HG02623 (cell line): ENCODE data around the gene ANKRD34A.
"Not testable (repeated sequence)": the region's sequence is repeated elsewhere in the genome, so short reads cannot be mapped to it uniquely, and the experiment has no call there.

Experiments
- ATAC-seq: cut with Tn5 transposase; IDR thresholded peaks from one replicate; pipeline ENCODE4 v1.9.1; 2021; ENCODE audit warnings: moderate library complexity; ENCODE audit not compliant: unreplicated experiment

Gene ANKRD34A

DNA sequence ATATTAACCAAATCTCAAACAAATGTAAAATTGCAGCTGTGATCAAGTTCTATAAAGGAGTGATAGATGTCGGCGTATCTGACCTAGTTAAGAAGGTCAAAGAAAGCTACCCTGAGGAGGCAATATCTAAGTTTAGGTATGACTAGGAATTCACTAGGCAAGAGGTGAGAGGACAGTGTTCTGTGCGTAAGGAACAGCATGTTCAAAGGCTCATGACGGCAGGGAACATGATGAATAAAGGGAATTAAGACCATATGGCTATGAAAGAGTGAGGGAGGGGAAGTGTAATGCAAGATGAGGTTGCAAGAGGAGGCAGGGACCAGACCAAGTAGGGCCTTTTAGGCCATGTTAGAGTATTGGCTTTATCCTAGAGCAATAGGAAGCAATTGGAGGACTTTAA is 15.2 kb downstream of the ANKRD34A start:
- ATAC-seq, result no peak

DNA sequence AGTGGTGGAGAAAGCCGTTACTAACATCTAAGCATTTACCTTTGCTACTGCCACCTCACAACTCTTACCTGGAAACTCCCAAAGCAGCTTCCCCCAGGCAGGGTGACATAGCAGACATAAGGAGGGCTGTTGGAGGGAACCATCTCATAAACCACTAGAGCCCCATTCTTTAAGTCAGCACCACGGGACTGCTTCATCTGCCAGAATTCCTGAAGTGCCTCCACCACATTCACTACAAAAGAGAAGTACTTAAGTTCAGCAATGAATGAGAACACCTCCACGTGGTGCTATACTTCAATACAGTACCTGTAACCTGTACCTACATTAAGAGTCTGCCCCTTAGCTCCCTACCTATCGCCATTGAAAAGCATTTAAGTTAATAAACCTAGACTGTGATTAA is 16.8 kb downstream of the ANKRD34A start:
- no peak for ATAC-seq

GRCh38 chr1:145946477-145946986 is 17.8 kb downstream of the ANKRD34A start:
- ATAC-seq, result no peak

DNA sequence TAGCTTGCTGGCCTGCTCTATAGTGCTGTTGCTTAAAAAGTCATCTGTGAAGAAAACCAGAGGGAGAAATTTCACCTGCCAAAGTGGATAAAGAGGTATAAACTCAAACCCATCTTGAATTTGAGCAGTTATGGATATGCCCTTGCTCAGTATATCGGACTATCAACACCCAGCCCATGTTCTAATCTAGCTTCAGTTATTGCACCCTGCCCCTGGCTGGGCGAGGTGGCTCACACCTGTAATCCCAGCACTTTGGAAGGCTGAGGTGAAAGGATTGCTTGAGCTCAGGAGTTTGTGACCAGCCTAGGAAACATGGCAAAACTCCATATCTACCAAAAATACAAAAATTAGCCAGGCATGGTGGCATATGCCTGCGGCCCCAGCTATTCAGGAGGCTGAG is 19.8 kb downstream of the ANKRD34A start:
- ATAC-seq, result no peak

GRCh38 chr1:145942871-145943270 is 21.5 kb downstream of the ANKRD34A start:
- ATAC-seq, result no peak

DNA sequence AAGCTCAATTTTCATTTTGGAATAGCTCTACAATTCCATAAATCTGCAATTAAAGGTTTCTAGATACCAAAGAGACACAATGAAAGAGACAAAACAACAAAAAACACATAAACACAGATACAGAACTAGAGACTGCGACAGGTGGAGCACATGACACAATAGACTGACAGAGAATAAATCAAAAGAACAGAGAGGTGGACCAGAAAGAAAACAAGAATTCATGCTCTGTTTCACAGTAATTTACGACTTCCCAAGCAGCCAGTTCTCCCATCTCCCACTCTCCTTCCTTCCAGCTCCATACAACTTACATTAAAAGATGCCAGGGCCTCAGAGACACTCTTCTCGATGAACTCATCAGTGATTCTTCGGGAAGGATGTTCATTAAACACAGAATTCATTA is 22.0 kb downstream of the ANKRD34A start:
- ATAC-seq, result no peak

DNA sequence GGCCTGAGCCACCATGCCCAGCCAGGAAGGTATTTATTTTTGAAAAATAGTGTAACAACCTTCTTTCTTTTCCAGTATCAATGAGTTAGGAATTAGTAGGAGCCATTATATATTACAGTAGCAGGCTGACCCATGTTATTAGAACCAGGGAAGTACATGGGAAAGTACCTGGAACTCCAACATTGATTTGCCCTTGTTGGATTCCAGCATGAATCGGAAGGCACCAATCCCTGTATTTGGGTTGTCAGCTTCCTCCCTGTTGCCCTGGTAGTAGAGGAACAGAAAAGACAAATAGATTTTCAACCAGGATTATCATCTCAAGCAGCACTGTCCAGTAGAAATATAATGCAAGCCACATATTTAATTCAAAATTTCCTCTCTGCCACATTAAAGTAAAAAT is 26.9 kb downstream of the ANKRD34A start:
- no peak for ATAC-seq

DNA sequence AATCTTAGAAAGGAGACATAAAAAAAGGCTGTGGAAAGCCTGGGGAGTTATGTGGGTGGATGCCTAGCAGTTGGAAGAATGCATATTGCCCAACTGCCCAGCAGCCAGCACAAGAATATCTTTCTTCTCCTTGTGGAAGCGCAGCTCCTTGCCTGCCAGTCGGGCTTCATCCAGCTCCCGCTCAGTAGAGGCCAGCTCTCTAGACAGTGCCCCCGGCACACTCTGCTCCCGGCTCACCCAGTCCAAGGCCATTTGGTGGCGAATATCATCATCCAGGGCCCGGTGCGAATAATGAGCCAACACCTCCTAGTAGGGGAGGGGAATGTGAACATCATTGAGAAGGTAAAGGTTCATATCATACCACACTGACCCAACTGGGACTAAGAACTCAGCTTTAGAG is 28.1 kb downstream of the ANKRD34A start:
- ATAC-seq, result no peak

DNA sequence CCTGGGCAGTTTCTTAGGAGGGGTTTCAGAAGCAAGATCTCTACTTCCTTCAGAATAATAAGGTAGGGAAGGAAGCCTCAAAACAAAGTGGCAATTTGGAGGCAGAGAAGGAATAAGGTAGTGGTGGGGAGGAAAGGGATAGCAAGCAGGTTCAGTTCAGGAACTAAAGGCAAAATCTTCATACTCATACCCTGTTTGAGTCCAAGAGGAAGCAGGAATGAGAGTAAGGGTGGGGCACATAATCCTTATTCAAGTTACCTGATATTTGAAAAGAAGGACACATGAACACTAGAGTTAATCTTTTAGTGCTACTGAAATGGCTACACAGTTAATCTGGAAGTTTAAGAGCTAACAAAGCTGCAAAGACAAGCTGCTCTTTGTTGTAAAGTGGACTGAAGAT is 28.7 kb downstream of the ANKRD34A start:
- no peak for ATAC-seq

- ATAC-seq, result not testable (repeated sequence)
Measured at GRCh38 chr1:145932522-145933009, 31.8 kb downstream of the ANKRD34A start.

GRCh38 chr1:145927916-145928643 is 36.3 kb downstream of the ANKRD34A start:
- no peak for ATAC-seq

DNA sequence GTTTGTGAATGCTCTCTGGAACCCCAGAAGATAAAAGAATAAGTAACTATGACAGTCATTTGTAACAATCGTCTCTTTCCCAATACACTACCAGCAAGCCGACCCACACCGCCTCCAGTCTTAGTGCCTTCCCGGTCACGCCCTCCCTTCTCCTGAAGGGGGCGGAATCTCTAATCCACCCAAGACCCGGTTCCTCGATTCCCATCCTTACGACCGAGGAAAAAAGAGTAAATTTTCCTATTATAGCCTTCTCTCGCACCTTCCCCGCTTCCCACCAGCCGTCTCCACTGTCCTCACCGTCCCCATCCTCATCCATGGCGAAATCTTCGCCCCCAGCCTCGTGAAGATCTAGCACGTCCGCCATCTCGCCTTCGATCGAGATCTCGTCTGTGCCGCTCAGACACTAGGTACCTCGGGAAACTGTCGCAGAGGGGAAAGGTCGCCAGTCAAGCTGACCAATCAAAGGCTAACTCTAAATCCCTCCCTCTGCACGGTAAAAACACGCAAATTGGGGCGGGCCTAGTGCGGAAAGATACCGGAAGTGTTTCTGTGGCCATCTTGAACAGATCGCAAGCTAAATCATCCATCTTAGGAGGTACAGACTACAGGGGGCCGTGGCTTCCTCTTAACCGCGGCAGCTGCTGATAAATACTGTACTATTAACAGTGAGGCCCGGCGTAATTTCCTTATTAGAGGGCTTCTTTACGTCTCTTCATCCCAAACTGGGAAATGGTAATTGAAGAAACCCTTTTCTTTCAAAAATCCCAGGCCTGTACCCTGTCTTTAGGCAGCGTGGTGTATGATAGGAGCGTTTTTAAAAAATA is 37.1 kb downstream of the ANKRD34A start, which contains the start of gene RBM8A:
Gene RBM8A (minus strand): TSS at position 422 of the 824 bp plus-strand sequence. CDS start 58 bp downstream, at position 364.
- peak; percentile 93 for ATAC-seq

GRCh38 chr1:145926686-145927062 is 37.7 kb downstream of the ANKRD34A start:
- no peak for ATAC-seq

GRCh38 chr1:145922266-145922665 is 42.1 kb downstream of the ANKRD34A start:
- no peak for ATAC-seq

GRCh38 chr1:145920297-145920696 is 44.1 kb downstream of the ANKRD34A start:
- not testable (repeated sequence) for ATAC-seq

GRCh38 chr1:145918992-145919939 is 45.1 kb downstream of the ANKRD34A start:
- ATAC-seq, result no peak

- ATAC-seq, result peak; percentile 91
Measured at GRCh38 chr1:145918144-145918991, 46.0 kb downstream of the ANKRD34A start, which contains the start of gene PEX11B. TSS of gene PEX11B (minus strand) at chr1:145918717. CDS start at chr1:145918688, 29 bp downstream.

- no peak for ATAC-seq
Measured at GRCh38 chr1:145917595-145917994, 46.8 kb downstream of the ANKRD34A start.

DNA sequence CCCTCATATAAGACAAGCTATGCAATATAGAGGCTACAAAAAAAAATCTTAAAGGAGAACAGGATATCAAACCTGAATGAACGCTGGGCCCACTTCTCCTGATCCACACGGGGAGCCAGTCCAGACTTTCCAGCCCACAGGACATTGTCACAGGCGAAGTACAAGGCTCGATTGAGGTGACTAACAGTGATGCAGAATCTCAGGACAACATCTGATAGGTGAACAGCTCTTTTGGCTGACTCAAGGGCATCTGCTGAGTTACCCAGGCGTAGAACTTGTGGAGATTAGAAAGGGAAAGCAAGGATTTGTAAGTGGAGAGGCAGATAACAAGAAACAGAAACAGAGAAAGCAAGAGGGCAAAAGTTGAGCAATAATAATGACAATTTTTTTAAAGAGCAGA is 47.6 kb downstream of the ANKRD34A start:
- no peak for ATAC-seq
